HUES64 (cell line): ENCODE measurements around the gene POLR3F.
"Not testable (repeated sequence)": the region's sequence is repeated elsewhere in the genome, so short reads cannot be mapped to it uniquely, and the experiment has no call there.

Experiments used
- H3K27ac ChIP-seq: 2 replicates; pipeline ENCODE4 v1.7.0; 2013; ENCODE audit warnings: low read depth, low read length, inconsistent platforms
- H3K27me3 ChIP-seq: 2 replicates; pipeline ENCODE4 v1.6.1; 2013; ENCODE audit warnings: mild to moderate bottlenecking, low read length; ENCODE audit not compliant: insufficient read depth
- H3K36me3 ChIP-seq: 2 replicates; pipeline ENCODE4 v1.6.1; 2013; ENCODE audit warnings: mild to moderate bottlenecking, low read length; ENCODE audit not compliant: insufficient read depth
- H3K4me1 ChIP-seq: 2 replicates; pipeline ENCODE4 v1.6.1; 2013; ENCODE audit warnings: mild to moderate bottlenecking, low read length, moderate library complexity; ENCODE audit not compliant: insufficient read depth
- H3K4me3 ChIP-seq: 2 replicates; pipeline ENCODE4 v1.5.1; 2013; ENCODE audit warnings: mild to moderate bottlenecking, low read length, moderate library complexity
- H3K9ac ChIP-seq: 2 replicates; pipeline ENCODE4 v1.6.1; 2013; ENCODE audit warnings: mild to moderate bottlenecking, low read depth, low read length
- H3K9me3 ChIP-seq: 2 replicates; pipeline ENCODE4 v1.6.1; 2013; ENCODE audit warnings: low read depth, low read length; ENCODE audit not compliant: insufficient read depth
- WGBS: fragments of 150-250, 120-280 bp; methylation state at CpG from one replicate; pipeline ENCODE4 v1.1.7; 2013; ENCODE audit warnings: missing lambda C conversion rate; 5-methylcytosine and 5-hydroxymethylcytosine counted together

POLR3F gene

DNA sequence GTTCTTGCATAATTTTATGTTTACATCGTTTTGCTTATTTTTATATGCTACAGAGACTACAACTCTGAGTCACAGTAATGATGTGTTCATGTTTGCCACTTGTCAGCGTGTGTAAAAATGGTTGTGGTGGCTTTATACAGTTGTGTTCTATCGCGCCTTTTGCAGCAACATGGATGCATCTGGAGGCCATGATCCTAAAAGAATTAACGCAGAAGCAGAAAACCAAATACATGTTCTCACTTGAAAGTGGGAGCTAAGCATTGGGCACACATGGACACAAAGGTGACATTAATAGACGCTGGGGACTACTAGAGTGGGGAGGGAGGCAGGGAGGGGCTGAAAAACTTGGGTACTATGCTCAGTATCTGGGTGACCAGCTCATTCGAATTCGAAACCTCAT, 39.6 kb downstream of the POLR3F start:
- Histone ChIP-seq H3K9ac (peak overlapping the region; percentile 83; the same call in 1 of the 2 replicates), H3K36me3 (peaks cover 24% of the 10 kb centered on the region), H3K27me3 (no peaks in the 10 kb centered on the region), H3K27ac (peak overlapping the region; percentile 96), H3K4me1 (0 out of 2 replicates have a peak, but pooled peaks cover 3% of the 10 kb centered on the region), H3K4me3 (peak overlapping the region; percentile 65), H3K9me3 (no peaks in the 10 kb centered on the region)
- 82% methylated on average over 8 of the region's 8 CpGs for WGBS

DNA sequence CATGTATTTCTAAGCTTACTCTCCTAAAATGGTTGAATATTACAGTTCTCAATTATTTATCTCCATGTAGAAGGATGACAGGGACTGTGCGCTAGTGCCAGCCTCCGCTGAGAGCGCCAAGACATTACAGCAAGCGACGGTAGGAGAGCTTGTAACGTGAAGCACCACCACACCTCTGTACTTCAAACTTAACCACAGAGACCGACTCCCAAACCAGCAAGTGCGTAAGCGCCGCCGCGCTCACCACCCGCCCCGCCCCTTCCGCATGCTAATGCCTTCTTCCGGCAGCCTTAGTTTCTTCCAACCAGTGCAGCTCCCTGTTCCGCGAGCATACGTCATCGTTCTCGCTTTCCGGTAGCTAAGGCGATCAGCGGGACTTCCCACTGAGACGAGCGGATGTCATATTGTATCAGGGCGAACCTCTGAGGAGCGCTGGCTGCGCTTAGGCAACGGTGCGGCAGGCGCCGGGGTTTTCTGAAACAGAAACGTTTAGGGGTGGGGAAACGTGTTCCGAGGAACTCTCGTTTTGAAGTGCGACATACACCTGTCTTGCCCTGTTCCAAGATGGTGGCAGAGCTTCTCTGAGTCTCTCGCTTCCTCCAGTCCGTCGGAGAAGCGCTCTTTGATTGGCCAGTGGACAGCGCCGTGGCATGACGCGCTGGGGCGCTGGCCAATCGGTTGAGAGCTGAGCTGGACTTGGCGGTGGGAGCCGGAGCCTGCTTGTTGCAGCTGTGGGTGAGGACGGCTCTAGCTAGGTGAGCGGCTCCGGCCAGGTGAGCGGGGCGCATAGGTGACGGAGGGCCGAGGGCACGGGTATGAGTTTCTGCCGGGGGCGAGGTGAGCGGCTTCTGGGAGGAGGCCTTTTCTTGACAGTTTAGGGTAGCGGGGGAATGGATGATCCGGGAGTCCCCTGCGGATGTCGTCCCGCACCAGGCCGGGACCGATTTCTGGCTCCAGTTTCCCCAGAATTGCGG, 40.3 kb downstream of the POLR3F start, which contains the start of gene SEC23B:
Gene SEC23B (plus strand): TSS at position 723 of the 974 bp plus-strand sequence. CDS start 2,896 bp downstream, outside the sequence.
- H3K27me3 ChIP-seq = no peaks in the 10 kb centered on the region
- H3K9ac ChIP-seq = peak within 1 kb of the TSS; percentile 83
- 0 out of 2 replicates have a peak, but pooled peaks cover 3% of the 10 kb centered on the region for H3K4me1 ChIP-seq
- H3K36me3 ChIP-seq = peaks cover 32% of the 10 kb centered on the region
- under 1% methylated on average over 68 of the region's 69 CpGs for WGBS
- H3K27ac ChIP-seq = peak within 1 kb of the TSS; percentile 96
- H3K9me3 ChIP-seq = no peaks in the 10 kb centered on the region
- peak within 1 kb of the TSS; percentile 65 for H3K4me3 ChIP-seq

GRCh38 chr20:18511571-18511970, 44.4 kb downstream of the POLR3F start:
- H3K27me3 ChIP-seq = no peaks in the 10 kb centered on the region
- 0 out of 2 replicates have a peak, but pooled peaks cover 3% of the 10 kb centered on the region for H3K4me1 ChIP-seq
- H3K4me3 ChIP-seq = no peak overlapping the region
- no peak overlapping the region for H3K9ac ChIP-seq
- H3K9me3 ChIP-seq = no peaks in the 10 kb centered on the region
- peaks cover 68% of the 10 kb centered on the region for H3K36me3 ChIP-seq
- no peak overlapping the region for H3K27ac ChIP-seq
- WGBS = 96% methylated on average over 1 of the region's 1 CpG

DNA sequence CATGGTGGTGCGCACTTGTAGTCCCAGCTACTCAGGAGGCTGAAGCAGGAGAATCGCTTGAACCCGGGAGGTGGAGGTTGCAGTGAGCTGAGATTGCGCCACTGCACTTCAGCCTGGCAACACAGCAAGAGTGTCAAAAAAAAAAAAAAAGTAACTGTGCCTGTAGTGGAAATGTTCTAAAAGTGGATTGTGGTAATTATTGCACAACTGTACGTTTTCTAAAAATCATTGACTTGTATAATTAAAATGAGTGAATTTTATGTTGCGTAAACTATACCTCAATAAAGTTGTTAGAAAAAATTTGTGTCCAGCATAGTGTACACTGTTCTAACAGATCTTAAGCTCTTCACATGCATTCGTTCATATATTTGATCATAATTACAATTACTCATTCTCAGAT, 46.0 kb downstream of the POLR3F start:
- 0 out of 2 replicates have a peak, but pooled peaks cover 3% of the 10 kb centered on the region for H3K4me1 ChIP-seq
- H3K4me3 ChIP-seq = no peak overlapping the region
- no peaks in the 10 kb centered on the region for H3K9me3 ChIP-seq
- H3K9ac ChIP-seq = no peak overlapping the region
- no peaks in the 10 kb centered on the region for H3K27me3 ChIP-seq
- H3K36me3 ChIP-seq = peaks cover 74% of the 10 kb centered on the region
- H3K27ac ChIP-seq = no peak overlapping the region
- 98% methylated on average over 6 of the region's 7 CpGs for WGBS

- Histone ChIP-seq H3K27ac (no peak overlapping the region), H3K36me3 (peaks cover 77% of the 10 kb centered on the region), H3K27me3 (no peaks in the 10 kb centered on the region), H3K4me1 (no peaks in the 10 kb centered on the region), H3K4me3 (no peak overlapping the region), H3K9me3 (no peaks in the 10 kb centered on the region), H3K9ac (no peak overlapping the region)
- 92% methylated on average over 5 of the region's 5 CpGs for WGBS
Measured at GRCh38 chr20:18514127-18514526, 46.9 kb downstream of the POLR3F start.

DNA sequence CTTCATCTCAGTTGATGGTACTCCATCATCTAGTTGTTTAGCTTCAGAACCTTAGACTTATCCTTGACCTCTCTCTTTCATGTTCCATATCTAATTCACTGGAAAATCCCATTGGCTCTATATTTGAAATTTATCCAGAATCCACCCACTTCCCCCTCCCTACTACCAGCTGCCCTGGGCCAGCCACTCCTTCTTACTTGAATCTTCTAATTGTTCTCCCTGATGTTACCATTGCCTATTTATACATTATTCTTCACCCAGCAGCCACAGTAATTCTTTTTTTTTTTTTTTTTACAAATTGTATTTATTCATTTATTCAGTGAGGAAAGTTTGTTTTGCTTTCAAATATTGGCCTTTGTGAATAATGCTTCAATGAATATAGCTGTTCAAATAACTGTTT, 48.8 kb downstream of the POLR3F start:
- Histone ChIP-seq H3K4me3 (no peak overlapping the region), H3K36me3 (peaks cover 64% of the 10 kb centered on the region), H3K9ac (no peak overlapping the region), H3K9me3 (no peaks in the 10 kb centered on the region), H3K4me1 (no peaks in the 10 kb centered on the region), H3K27me3 (no peaks in the 10 kb centered on the region), H3K27ac (no peak overlapping the region)

DNA sequence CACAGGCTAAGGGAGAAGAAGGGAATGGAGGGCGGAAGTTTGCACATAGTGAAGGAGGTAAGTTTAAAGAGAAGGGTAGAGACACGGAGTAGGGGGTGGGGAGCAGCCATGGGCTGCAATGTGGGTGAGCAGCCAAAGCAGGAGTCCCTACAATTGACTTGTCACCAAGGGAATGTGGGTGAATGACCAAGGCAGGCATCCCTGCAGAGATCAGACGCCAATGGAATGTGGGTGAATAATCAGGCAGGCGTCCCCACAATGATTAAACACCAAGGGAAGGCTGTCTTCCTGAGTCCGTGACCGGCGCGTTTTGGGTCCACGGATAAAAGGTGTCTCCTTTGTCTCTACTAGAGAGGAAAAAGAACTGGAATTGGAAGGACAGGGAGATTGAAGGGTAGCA, 54.9 kb downstream of the POLR3F start:
- 95% methylated on average over 9 of the region's 9 CpGs for WGBS
- peaks cover 45% of the 10 kb centered on the region for H3K36me3 ChIP-seq
- H3K4me1 ChIP-seq, H3K27ac ChIP-seq, H3K4me3 ChIP-seq, H3K9me3 ChIP-seq, H3K9ac ChIP-seq, H3K27me3 ChIP-seq: not testable (repeated sequence)

- Histone ChIP-seq H3K4me3 (no peak overlapping the region), H3K4me1 (no peaks in the 10 kb centered on the region), H3K9me3 (no peaks in the 10 kb centered on the region), H3K27ac (no peak overlapping the region), H3K9ac (no peak overlapping the region), H3K27me3 (no peaks in the 10 kb centered on the region), H3K36me3 (peaks cover 55% of the 10 kb centered on the region)
- 93% methylated on average over 2 of the region's 2 CpGs for WGBS
Measured at GRCh38 chr20:18523066-18523465, 55.9 kb downstream of the POLR3F start.

DNA sequence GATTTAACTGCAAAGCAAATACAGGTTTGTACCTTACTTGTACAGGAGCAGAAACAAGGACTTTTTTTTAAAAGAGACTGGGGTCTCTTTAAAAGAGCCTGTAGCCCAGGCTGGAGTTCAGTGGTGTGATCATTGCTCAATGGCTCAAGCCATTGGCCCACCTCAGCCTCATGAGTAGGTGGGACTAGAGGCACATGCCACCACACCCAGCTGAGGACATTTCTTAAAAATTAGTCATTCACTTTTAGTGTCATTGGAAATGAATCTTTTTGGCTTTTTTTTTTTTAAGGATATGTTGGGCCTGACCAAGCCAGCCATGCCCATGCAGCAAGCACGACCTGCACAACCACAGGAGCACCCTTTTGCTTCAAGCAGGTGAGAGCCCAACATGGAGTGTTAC, 57.5 kb downstream of the POLR3F start:
- H3K36me3 ChIP-seq = peaks cover 66% of the 10 kb centered on the region
- no peaks in the 10 kb centered on the region for H3K27me3 ChIP-seq
- no peak overlapping the region for H3K27ac ChIP-seq
- H3K4me1 ChIP-seq = no peaks in the 10 kb centered on the region
- H3K9me3 ChIP-seq = no peaks in the 10 kb centered on the region
- WGBS = 100% methylated on average over 1 of the region's 1 CpG
- no peak overlapping the region for H3K9ac ChIP-seq
- no peak overlapping the region for H3K4me3 ChIP-seq

GRCh38 chr20:18526761-18527160, 59.6 kb downstream of the POLR3F start:
- H3K27me3 ChIP-seq, H3K4me1 ChIP-seq, H3K9ac ChIP-seq, H3K4me3 ChIP-seq, H3K27ac ChIP-seq, H3K9me3 ChIP-seq: not testable (repeated sequence)
- 82% methylated on average over 14 of the region's 14 CpGs for WGBS
- H3K36me3 ChIP-seq = peaks cover 79% of the 10 kb centered on the region

- H3K27me3 ChIP-seq = no peaks in the 10 kb centered on the region
- WGBS = 96% methylated on average over 2 of the region's 2 CpGs
- H3K4me3 ChIP-seq = no peak overlapping the region
- no peak overlapping the region for H3K9ac ChIP-seq
- H3K9me3 ChIP-seq = no peaks in the 10 kb centered on the region
- no peaks in the 10 kb centered on the region for H3K4me1 ChIP-seq
- H3K27ac ChIP-seq = no peak overlapping the region
- peaks cover 85% of the 10 kb centered on the region for H3K36me3 ChIP-seq
Measured at GRCh38 chr20:18527339-18527738, 60.1 kb downstream of the POLR3F start.
